ENCODE data around the gene KCND1. TPM values are rescaled to one million over a fixed set of nuclear protein-coding genes. Genes with fewer than 3 reads are reported as not detected.

The KCND1 gene
- total RNA-seq, 2 donors from 2014 or later = 3.8 to 5.0 TPM

- DNase-seq (ENCODE audit: low spot score) = no peak
Measured at GRCh38 chrX:48911412-48912182, 60.0 kb downstream of the KCND1 start, which contains the start of gene SLC35A2. SLC35A2 (minus strand) TSS chrX:48911646; CDS start chrX:48911636, 10 bp downstream.

More at GRCh38 chrX:48911412-48912182, 60.0 kb downstream of the KCND1 start, which contains the start of gene SLC35A2:
- TF ChIP-seq CTCF (IDR thresholded peaks at IDR 0.05) = no peak
- Histone ChIP-seq H3K4me3 (peak within 1 kb of the TSS; percentile 84), H3K9me3 (no peaks in the 10 kb centered on the region), H3K27ac (peak within 1 kb of the TSS; percentile 61 to 77), H3K36me3 (no peaks in the 10 kb centered on the region), H3K4me1 (ENCODE audit: control insufficient read depth in 1 of 2, low read depth in 2 of 2) (no peaks in the 10 kb centered on the region), H3K27me3 (replicated peaks; ENCODE audit: insufficient read depth) (no peaks in the 10 kb centered on the region)
- ATAC-seq (ENCODE audit: insufficient number of reproducible peaks, low FRiP score, low read depth) = no peak

Other genes starting within 250 kb of the KCND1 start
- not detected for gene GLOD5, start 210.1 kb downstream of the KCND1 start, total RNA-seq
- gene GATA1, start 185.3 kb downstream of the KCND1 start, total RNA-seq = 1 to 10 TPM in 1 of 2 donors, not detected in 1; 1.4 TPM
- gene HDAC6, start 169.8 kb downstream of the KCND1 start, total RNA-seq = 100 to 1,000 TPM; 123 to 125 TPM
- not detected for gene ERAS, start 145.3 kb downstream of the KCND1 start, total RNA-seq
- gene PCSK1N, start 136.2 kb downstream of the KCND1 start, total RNA-seq = 1 to 10 TPM; 1.8 to 3.0 TPM
- gene TIMM17B, start 74.1 kb downstream of the KCND1 start, total RNA-seq = 10 to 100 TPM; 30.0 to 52.0 TPM
- gene PQBP1, start 73.9 kb downstream of the KCND1 start, total RNA-seq = 10 to 100 TPM; 37.5 to 60.2 TPM
- 10 to 100 TPM; 12.8 to 30.7 TPM for gene SLC35A2, start 60.2 kb downstream of the KCND1 start, total RNA-seq
- gene PIM2, start 52.8 kb downstream of the KCND1 start, total RNA-seq = 10 to 100 TPM; 14.8 to 21.9 TPM
- gene OTUD5, start 14.2 kb downstream of the KCND1 start, total RNA-seq = 10 to 100 TPM; 28.4 to 40.5 TPM
- gene GRIPAP1, start 30.4 kb upstream of the KCND1 start, total RNA-seq = 10 to 100 TPM; 29.8 to 36.6 TPM
- 100 to 1,000 TPM in 1 of 2 donors, 10 to 100 TPM in 1; 83.8 to 106 TPM for gene TFE3, start 71.5 kb upstream of the KCND1 start, total RNA-seq
- 1 to 10 TPM; 3.6 to 5.6 TPM for gene CCDC120, start 87.2 kb upstream of the KCND1 start, total RNA-seq
- 10 to 100 TPM; 24.0 to 25.7 TPM for gene PRAF2, start 102.2 kb upstream of the KCND1 start, total RNA-seq
- 100 to 1,000 TPM in 1 of 2 donors, 10 to 100 TPM in 1; 90.2 to 108 TPM for gene WDR45, start 108.0 kb upstream of the KCND1 start, total RNA-seq
- gene GPKOW, start 151.9 kb upstream of the KCND1 start, total RNA-seq = 10 to 100 TPM; 22.2 to 23.3 TPM
- gene MAGIX, start 190.9 kb upstream of the KCND1 start, total RNA-seq = 10 to 100 TPM in 1 of 2 donors, 1 to 10 TPM in 1; 3.5 to 16.8 TPM
- 100 to 1,000 TPM in 1 of 2 donors, 10 to 100 TPM in 1; 90.2 to 101 TPM for gene PLP2, start 200.1 kb upstream of the KCND1 start, total RNA-seq
- 10 to 100 TPM; 21.4 to 46.7 TPM for gene PRICKLE3, start 214.5 kb upstream of the KCND1 start, total RNA-seq
- 1 to 10 TPM; 3.2 to 6.9 TPM for gene SYP, start 228.3 kb upstream of the KCND1 start, total RNA-seq